ENCODE measurements around the gene AMFR. TPM values are rescaled to one million over a fixed set of nuclear protein-coding genes. Genes with fewer than 3 reads are reported as not detected.

Gene AMFR
- total and polyA plus RNA-seq, 8 donors: 64.2 to 88.5 (median 69.7) TPM

GRCh38 chr16:56355786-56356275 is 69.5 kb downstream of the AMFR start:
- no peak for TF ChIP-seq CTCF (IDR thresholded peaks at IDR 0.05)
- Histone ChIP-seq H3K9me3 (no peaks in the 10 kb centered on the region), H3K4me1 (peaks cover 7 to 12% of the 10 kb centered on the region in 2 donors), H3K27me3 (no peaks in the 10 kb centered on the region), H3K27ac (no peak overlapping the region), H3K4me3 (no peak overlapping the region), H3K36me3 (peaks cover 0 to 11% of the 10 kb centered on the region in 2 donors)
- peak in 1 of 4 donors; percentile 68 for DNase-seq
- intact Hi-C loops (cut with DNase I): no loop called here
- no peak for ATAC-seq

- peaks cover 0 to 5% of the 10 kb centered on the region in 2 donors for H3K36me3 ChIP-seq
- DNase-seq: no peak
- peaks cover 7 to 12% of the 10 kb centered on the region in 2 donors for H3K4me1 ChIP-seq
- H3K27me3 ChIP-seq: peaks cover 0 to 5% of the 10 kb centered on the region in 2 donors
- ATAC-seq: no peak
- no peaks in the 10 kb centered on the region for H3K9me3 ChIP-seq
- no peak for TF ChIP-seq CTCF (IDR thresholded peaks at IDR 0.05)
- H3K4me3 ChIP-seq: no peak overlapping the region
- H3K27ac ChIP-seq: no peak overlapping the region
- intact Hi-C loops (cut with DNase I): no loop called here
Measured at GRCh38 chr16:56355221-56355620, 70.1 kb downstream of the AMFR start.

- intact Hi-C loops (cut with DNase I): no loop called here
- Histone ChIP-seq H3K9me3 (no peaks in the 10 kb centered on the region), H3K36me3 (no peaks in the 10 kb centered on the region), H3K4me3 (no peak overlapping the region), H3K27ac (no peak overlapping the region), H3K4me1 (peaks cover 7 to 12% of the 10 kb centered on the region in 2 donors), H3K27me3 (peaks cover 0 to 7% of the 10 kb centered on the region in 2 donors)
- no peak for TF ChIP-seq CTCF (IDR thresholded peaks at IDR 0.05)
- DNase-seq: peak in 1 of 4 donors; percentile 54
- no peak for ATAC-seq
Measured at GRCh38 chr16:56354746-56355145, 70.6 kb downstream of the AMFR start.

GRCh38 chr16:56354016-56354415 is 71.3 kb downstream of the AMFR start:
- peaks cover 7 to 12% of the 10 kb centered on the region in 2 donors for H3K4me1 ChIP-seq
- intact Hi-C loops (cut with DNase I): no loop called here
- H3K27ac ChIP-seq: no peak overlapping the region
- no peak for TF ChIP-seq CTCF (IDR thresholded peaks at IDR 0.05)
- no peak for ATAC-seq
- peaks cover 0 to 7% of the 10 kb centered on the region in 2 donors for H3K27me3 ChIP-seq
- no peaks in the 10 kb centered on the region for H3K9me3 ChIP-seq
- no peak overlapping the region for H3K4me3 ChIP-seq
- DNase-seq: no peak
- H3K36me3 ChIP-seq: no peaks in the 10 kb centered on the region

GRCh38 chr16:56353054-56353921 is 72.1 kb downstream of the AMFR start:
- ATAC-seq (no peak), DNase-seq (peak in 2 of 4 donors; percentile 4 to 72)
- H3K27ac ChIP-seq: no peak overlapping the region
- H3K9me3 ChIP-seq: no peaks in the 10 kb centered on the region
- intact Hi-C loops (cut with DNase I): no loop called here
- no peak overlapping the region for H3K4me3 ChIP-seq
- H3K27me3 ChIP-seq: peaks cover 0 to 10% of the 10 kb centered on the region in 2 donors
- H3K36me3 ChIP-seq: no peaks in the 10 kb centered on the region
- TF ChIP-seq CTCF (IDR thresholded peaks at IDR 0.05): no peak
- peaks cover 7 to 12% of the 10 kb centered on the region in 2 donors for H3K4me1 ChIP-seq

Data from left lung (tissue), 10 donors.